WERI-Rb-1 (cell line): ENCODE results near the gene ATP5PF.
"Not testable (repeated sequence)": the region's sequence is repeated elsewhere in the genome, so short reads cannot be mapped to it uniquely, and the experiment has no call there.

ENCODE experiments used
- DNase-seq: peaks from one replicate; pipeline ENCODE4 v3.0.0-alpha.2; 2020
- H3K27ac ChIP-seq: fragments of 250-450 bp; sonication (Bioruptor Pico); 2 replicates; pipeline ENCODE4 v1.5.1; 2020; ENCODE audit warnings: mild to moderate bottlenecking, moderate library complexity
- H3K27me3 ChIP-seq: fragments of 250-450 bp; sonication (Bioruptor Pico); 2 replicates; pipeline ENCODE4 v1.5.1; 2021; ENCODE audit warnings: mild to moderate bottlenecking, low read depth, moderate library complexity; ENCODE audit not compliant: insufficient read depth, severe bottlenecking
- H3K36me3 ChIP-seq: fragments of 250-450 bp; sonication (Bioruptor Pico); 2 replicates; pipeline ENCODE4 v1.5.1; 2020; ENCODE audit warnings: mild to moderate bottlenecking, moderate library complexity
- H3K4me3 ChIP-seq: 2 replicates; pipeline ENCODE4 v1.5.1; 2011; ENCODE audit warnings: low read depth, mild to moderate bottlenecking, control low read depth, low read length
- H3K9me3 ChIP-seq: fragments of 250-450 bp; sonication (Bioruptor Pico); 2 replicates; pipeline ENCODE4 v1.5.1; 2021; ENCODE audit warnings: mild to moderate bottlenecking, moderate library complexity; ENCODE audit not compliant: severe bottlenecking
- TF ChIP-seq, protein P1 (sequence below): IDR thresholded peaks from 2 replicates; pipeline ENCODE4 v1.5.1; 2011; ENCODE audit warnings: low read depth, mild to moderate bottlenecking, control low read depth, inconsistent platforms, low read length

The ATP5PF gene, protein sequence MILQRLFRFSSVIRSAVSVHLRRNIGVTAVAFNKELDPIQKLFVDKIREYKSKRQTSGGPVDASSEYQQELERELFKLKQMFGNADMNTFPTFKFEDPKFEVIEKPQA

DNA sequence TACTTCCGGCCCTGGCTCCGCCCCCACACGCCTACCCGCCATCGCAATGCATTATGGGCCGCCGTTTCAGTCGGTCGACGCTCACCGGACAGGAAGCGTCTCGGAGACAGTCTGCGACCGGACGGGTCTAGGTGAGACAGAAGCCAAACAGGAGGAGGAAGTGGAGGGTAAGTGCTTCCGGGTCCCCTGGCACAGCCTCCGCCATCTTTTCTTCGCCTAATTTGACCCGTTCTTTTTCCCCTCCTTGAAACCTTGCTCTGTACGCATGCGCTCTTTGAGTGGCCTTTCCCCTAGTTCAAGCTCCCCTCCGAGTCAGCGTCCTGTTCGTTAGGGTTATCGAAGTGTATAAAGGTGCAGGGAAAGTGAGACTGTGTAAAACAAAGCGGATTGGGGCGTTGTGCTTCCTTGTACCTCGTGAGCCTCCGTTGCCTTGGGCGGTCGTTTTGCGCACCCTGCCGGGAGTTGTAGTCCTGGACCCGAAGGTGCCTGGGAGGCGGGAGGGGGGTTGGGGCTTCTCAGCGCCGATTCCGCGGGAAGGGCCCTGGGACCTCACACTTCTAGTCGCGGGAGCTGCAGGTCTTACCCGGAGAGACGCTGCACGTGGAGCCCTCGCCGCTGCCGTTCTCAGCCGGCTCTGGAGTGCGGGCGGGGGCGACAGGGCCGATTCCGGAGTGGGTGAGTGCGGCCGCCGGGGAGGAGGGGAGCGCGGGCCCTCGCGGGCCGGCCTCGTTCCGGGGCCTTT is at the start of gene ATP5PF, which contains the start of gene GABPA:
TSS of gene ATP5PF (minus strand) at position 1 of the 742 bp plus-strand sequence. CDS start 5,110 bp downstream, outside the sequence.
TSS of gene GABPA (plus strand) at position 69 of the 742 bp plus-strand sequence. CDS start 6,627 bp downstream, outside the sequence.
- H3K36me3 ChIP-seq, result peaks cover 21% of the 10 kb centered on the region
- peak within 1 kb of the TSS; percentile 89 for H3K4me3 ChIP-seq
- peak; percentile 99 for DNase-seq

DNA sequence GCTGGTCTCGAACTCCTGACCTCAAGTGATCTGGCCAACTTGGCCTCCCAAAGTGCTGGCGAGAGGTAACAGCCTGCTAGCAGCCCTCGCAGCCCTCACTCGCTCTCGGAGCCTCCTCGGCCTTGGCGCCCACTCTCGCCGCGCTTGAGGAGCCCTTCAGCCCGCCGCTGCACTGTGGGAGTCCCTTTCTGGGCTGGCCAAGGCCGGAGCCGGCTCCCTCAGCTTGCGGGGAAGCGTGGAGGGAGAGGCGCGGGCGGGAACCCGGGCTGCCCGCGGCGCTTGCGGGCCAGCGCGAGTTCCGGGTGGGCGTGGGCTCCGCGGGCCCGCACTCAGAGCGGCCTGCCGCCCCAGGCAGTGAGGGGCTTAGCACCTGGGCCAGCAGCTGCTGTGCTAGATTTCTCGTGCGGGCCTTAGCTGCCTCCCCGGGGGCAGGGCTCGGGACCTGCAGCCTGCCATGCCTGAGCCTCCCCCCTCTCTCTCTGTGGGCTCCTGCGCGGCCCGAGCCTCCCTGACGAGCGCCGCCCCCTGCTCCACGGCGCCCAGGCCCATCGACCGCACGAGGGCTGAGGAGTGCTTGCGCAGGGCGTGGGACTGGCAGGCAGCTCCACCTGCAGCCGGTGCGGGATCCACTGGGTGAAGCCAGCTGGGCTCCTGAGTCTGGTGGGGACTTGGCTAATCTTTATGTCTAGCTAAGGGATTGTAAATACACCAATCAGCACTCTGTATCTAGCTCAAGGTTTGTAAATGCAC is 43.6 kb upstream of the ATP5PF start:
- not testable (repeated sequence) for H3K27ac ChIP-seq, H3K27me3 ChIP-seq, H3K9me3 ChIP-seq, H3K4me3 ChIP-seq, H3K36me3 ChIP-seq, DNase-seq

More for the DNA sequence above, at the start of gene ATP5PF, which contains the start of gene GABPA:
- peak within 1 kb of the TSS; percentile 100 for H3K27ac ChIP-seq
- H3K27me3 ChIP-seq, result no peaks in the 10 kb centered on the region
- TF ChIP-seq, protein P1, sequence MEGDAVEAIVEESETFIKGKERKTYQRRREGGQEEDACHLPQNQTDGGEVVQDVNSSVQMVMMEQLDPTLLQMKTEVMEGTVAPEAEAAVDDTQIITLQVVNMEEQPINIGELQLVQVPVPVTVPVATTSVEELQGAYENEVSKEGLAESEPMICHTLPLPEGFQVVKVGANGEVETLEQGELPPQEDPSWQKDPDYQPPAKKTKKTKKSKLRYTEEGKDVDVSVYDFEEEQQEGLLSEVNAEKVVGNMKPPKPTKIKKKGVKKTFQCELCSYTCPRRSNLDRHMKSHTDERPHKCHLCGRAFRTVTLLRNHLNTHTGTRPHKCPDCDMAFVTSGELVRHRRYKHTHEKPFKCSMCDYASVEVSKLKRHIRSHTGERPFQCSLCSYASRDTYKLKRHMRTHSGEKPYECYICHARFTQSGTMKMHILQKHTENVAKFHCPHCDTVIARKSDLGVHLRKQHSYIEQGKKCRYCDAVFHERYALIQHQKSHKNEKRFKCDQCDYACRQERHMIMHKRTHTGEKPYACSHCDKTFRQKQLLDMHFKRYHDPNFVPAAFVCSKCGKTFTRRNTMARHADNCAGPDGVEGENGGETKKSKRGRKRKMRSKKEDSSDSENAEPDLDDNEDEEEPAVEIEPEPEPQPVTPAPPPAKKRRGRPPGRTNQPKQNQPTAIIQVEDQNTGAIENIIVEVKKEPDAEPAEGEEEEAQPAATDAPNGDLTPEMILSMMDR, result no peak
- no peaks in the 10 kb centered on the region for H3K9me3 ChIP-seq

- Histone ChIP-seq H3K27me3 (no peaks in the 10 kb centered on the region), H3K9me3 (no peaks in the 10 kb centered on the region), H3K36me3 (no peaks in the 10 kb centered on the region), H3K4me3 (no peak overlapping the region), H3K27ac (no peak overlapping the region)
- no peak for DNase-seq
- TF ChIP-seq, protein P1, result no peak
These were observed 41.7 kb upstream of the ATP5PF start for GRCh38 chr21:25776440-25776839.

- peaks cover 3% of the 10 kb centered on the region; the same call in 1 of the 2 replicates for H3K36me3 ChIP-seq
These were observed 38.0 kb upstream of the ATP5PF start for GRCh38 chr21:25772686-25773085.

GRCh38 chr21:25767921-25768320 is 33.2 kb upstream of the ATP5PF start:
- TF ChIP-seq, protein P1, result no peak
- H3K27me3 ChIP-seq, result no peaks in the 10 kb centered on the region
- no peak for DNase-seq
- H3K36me3 ChIP-seq, result peaks cover 35% of the 10 kb centered on the region
- no peaks in the 10 kb centered on the region for H3K9me3 ChIP-seq
- H3K27ac ChIP-seq, result no peak overlapping the region
- no peak overlapping the region for H3K4me3 ChIP-seq

More at GRCh38 chr21:25772686-25773085, 38.0 kb upstream of the ATP5PF start:
- TF ChIP-seq, protein P1, result no peak
- Histone ChIP-seq H3K27me3 (no peaks in the 10 kb centered on the region), H3K9me3 (no peaks in the 10 kb centered on the region), H3K4me3 (no peak overlapping the region), H3K27ac (no peak overlapping the region)
- no peak for DNase-seq

- H3K27ac ChIP-seq, result no peak overlapping the region
- TF ChIP-seq, protein P1, result no peak
- H3K9me3 ChIP-seq, result no peaks in the 10 kb centered on the region
- DNase-seq, result no peak
- H3K27me3 ChIP-seq, result no peaks in the 10 kb centered on the region
- H3K36me3 ChIP-seq, result peaks cover 71% of the 10 kb centered on the region
- no peak overlapping the region for H3K4me3 ChIP-seq
These were observed 29.4 kb upstream of the ATP5PF start for GRCh38 chr21:25764065-25764464.
